HCT116 (cell line): ENCODE data around the gene SETSIP. TPM values are rescaled to one million over a fixed set of nuclear protein-coding genes. Genes with fewer than 3 reads are reported as not detected.

ENCODE experiments used
- ATAC-seq: fragments of 200-7000 bp; cut with Tn5 transposase; 2 replicates; pipeline ENCODE4 v1.9.1; 2020; ENCODE audit warnings: mild to moderate bottlenecking, moderate library complexity
- BruUV-seq: library from RNA; stranded (reverse); fragments of 400-500 nt; replicated peaks from 2 replicates; lab custom pipeline; 2021; lab: Mats Ljungman, UMichigan
- CTCF ChIA-PET: fragments of 300-600 bp; sonication (Branson Sonifier 250); formaldehyde crosslinking; loops from one replicate; lab custom pipeline; 2021; ENCODE audit warnings: antibody characterized with exemption; lab: Charles Lee
- POLR2A ChIA-PET: fragments of 300-600, 350-600 bp; sonication (Branson Sonifier 250); formaldehyde crosslinking; loops from one replicate; lab custom pipeline; 2021; ENCODE audit warnings: antibody characterized with exemption; lab: Charles Lee
- RAD21 ChIA-PET, 2 experiments: fragments of 300-600 bp; sonication (Branson Sonifier 250); formaldehyde crosslinking; loops; one replicate each; lab custom pipeline; 2023; ENCODE audit warnings: low total read pairs in 2 of 2; ENCODE audit not compliant: uncharacterized antibody in 2 of 2, unreplicated experiment in 2 of 2, low non-redundant PET in 1 of 2; lab: Charles Lee
- DNase-seq: peaks from one replicate; pipeline ENCODE4 v3.0.0-alpha.2; 2010; ENCODE audit warnings: low read depth, low spot score
- H2AFZ ChIP-seq: fragments of 200-600 bp; shearing (Covaris generic), sonication (generic); 2 replicates; pipeline ENCODE4 v1.6.1; 2017; ENCODE audit warnings: low read depth, mixed run types, mixed read lengths, antibody characterized with exemption, low read length; ENCODE audit not compliant: poor library complexity, severe bottlenecking
- H3K27ac ChIP-seq: 2 replicates; pipeline ENCODE4 v1.5.1; 2012; ENCODE audit warnings: low read depth, low read length
- H3K27me3 ChIP-seq: fragments of 200-600 bp; sonication (generic); 2 replicates; pipeline ENCODE4 v1.6.1; 2016; ENCODE audit warnings: mixed run types, low read length, mixed read lengths; ENCODE audit not compliant: insufficient read depth
- H3K36me3 ChIP-seq, 2 experiments: fragments of 200-500 bp in 1 of 2; fragments of 200-600 bp in 1 of 2; sonication (Bioruptor generic) in 1 of 2; sonication (generic) in 1 of 2; 2 replicates each; pipeline versions ENCODE4 v1.5.1 to v1.6.1; 2014 to 2016; ENCODE audit warnings: low read length in 2 of 2, inconsistent platforms in 1 of 2, mixed read lengths in 1 of 2, mixed run types in 1 of 2; ENCODE audit not compliant: insufficient read depth in 2 of 2, control insufficient read depth in 1 of 2
- H3K4me1 ChIP-seq, 2 experiments: fragments of 200-600 bp in 1 of 2; sonication (generic) in 1 of 2; 2 replicates each; pipeline versions ENCODE4 v1.5.1 to v1.6.1; 2012 to 2017; ENCODE audit warnings: low read length in 2 of 2, inconsistent platforms in 1 of 2, mild to moderate bottlenecking in 1 of 2, mixed read lengths in 1 of 2, mixed run types in 1 of 2, moderate library complexity in 1 of 2; ENCODE audit not compliant: insufficient read depth in 2 of 2, control insufficient read depth in 1 of 2
- H3K4me2 ChIP-seq: fragments of 200-600 bp; sonication (generic); 2 replicates; pipeline ENCODE4 v1.6.1; 2017; ENCODE audit warnings: mixed run types, low read length, mixed read lengths
- H3K4me3 ChIP-seq, 2 experiments: fragments of 200-600 bp in 1 of 2; sonication (generic) in 1 of 2; replicated peaks in 1 of 2; 2 replicates each; pipeline ENCODE4 v1.5.1; 2011 to 2016; ENCODE audit warnings: low read length in 2 of 2, control low read depth in 1 of 2, low read depth in 1 of 2, mild to moderate bottlenecking in 1 of 2, mixed read lengths in 1 of 2, mixed run types in 1 of 2
- H3K79me2 ChIP-seq: fragments of 200-600 bp; sonication (generic); 2 replicates; pipeline ENCODE4 v1.6.1; 2017; ENCODE audit warnings: mild to moderate bottlenecking, mixed run types, low read length, moderate library complexity, mixed read lengths; ENCODE audit not compliant: insufficient read depth
- H3K9ac ChIP-seq: fragments of 200-600 bp; sonication (generic); 2 replicates; pipeline ENCODE4 v1.6.1; 2016; ENCODE audit warnings: low read length, mixed read lengths
- H3K9me2 ChIP-seq: fragments of 200-600 bp; sonication (generic), shearing (Covaris generic); 2 replicates; pipeline ENCODE4 v1.6.1; 2017; ENCODE audit warnings: mixed run types, mild to moderate bottlenecking, moderate library complexity; ENCODE audit not compliant: insufficient read depth
- H3K9me3 ChIP-seq, 2 experiments: fragments of 200-500 bp in 1 of 2; fragments of 200-600 bp in 1 of 2; sonication (Bioruptor generic) in 1 of 2; sonication (generic) in 1 of 2; 2 replicates each; pipeline ENCODE4 v1.6.1; 2014 to 2017; ENCODE audit warnings: low read length in 2 of 2, mixed read lengths in 2 of 2, inconsistent platforms in 1 of 2, low read depth in 1 of 2, mild to moderate bottlenecking in 1 of 2, mixed run types in 1 of 2, moderate library complexity in 1 of 2; ENCODE audit not compliant: control insufficient read depth in 1 of 2, insufficient read depth in 1 of 2
- H4K20me1 ChIP-seq: fragments of 200-600 bp; sonication (generic), shearing (Covaris generic); 2 replicates; pipeline ENCODE4 v1.6.1; 2017; ENCODE audit warnings: mixed run types, mild to moderate bottlenecking, moderate library complexity; ENCODE audit not compliant: insufficient read depth
- MAX ChIP-seq: IDR thresholded peaks from 2 replicates; pipeline ENCODE4 v1.6.1; 2012
- YY1 ChIP-seq: IDR thresholded peaks from 2 replicates; pipeline ENCODE4 v1.6.1; 2011; ENCODE audit warnings: low read length, low read depth, moderate library complexity, mild to moderate bottlenecking; ENCODE audit not compliant: insufficient replicate concordance; ENCODE audit errors: extremely low read depth
- ZBTB33 ChIP-seq: IDR thresholded peaks from 2 replicates; pipeline ENCODE4 v1.6.1; 2011; ENCODE audit warnings: mild to moderate bottlenecking, low read length, moderate library complexity; ENCODE audit not compliant: insufficient replicate concordance; ENCODE audit errors: extremely low read depth
- ZNF274 ChIP-seq: fragments of 200-500 bp; sonication (Bioruptor generic); IDR thresholded peaks from 2 replicates; pipeline ENCODE4 v1.6.1; 2014; ENCODE audit warnings: mild to moderate bottlenecking, low read depth, low read length, inconsistent platforms
- intact Hi-C: fragments of 100-400 bp; cut with micrococcal nuclease; formaldehyde crosslinking; loops from 2 replicates; pipeline ENCODE4 v1.10.0; 2022
- total RNA-seq: library from RNA; stranded (reverse); gene quantifications from one replicate; pipeline ENCODE4 v1.2.1, GENCODE V29; 2021; ENCODE audit not compliant: unreplicated experiment
- TF ChIP-seq, protein P1 (sequence below): IDR thresholded peaks from 2 replicates; pipeline ENCODE4 v1.6.1; 2012; ENCODE audit warnings: low read depth
- TF ChIP-seq, protein P2 (sequence below): IDR thresholded peaks from 2 replicates; pipeline ENCODE4 v1.6.1; 2012

Gene SETSIP
- total RNA-seq, 1 experiment from 2014 or later = 0.27 TPM

DNA sequence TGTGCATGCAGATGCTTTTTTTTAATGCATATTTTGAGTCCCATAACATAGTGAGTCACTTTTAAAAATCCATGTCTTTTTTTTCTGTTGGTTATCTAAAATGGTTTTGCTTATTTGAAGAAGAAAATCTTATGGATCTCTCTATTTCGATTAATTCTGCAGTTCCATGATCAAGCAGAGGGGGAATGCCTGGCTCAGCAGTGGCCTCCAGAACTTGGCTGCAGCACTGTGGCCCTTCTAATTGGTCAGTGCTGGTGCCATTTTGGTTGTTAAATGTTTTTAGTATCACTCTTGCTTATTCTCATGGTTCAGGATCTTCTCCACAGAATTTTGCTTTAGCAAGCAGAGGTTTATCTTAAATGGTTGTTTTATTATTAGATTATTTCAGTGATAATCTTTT, 34.2 kb downstream of the SETSIP start (continued):
- TF ChIP-seq, protein P1, sequence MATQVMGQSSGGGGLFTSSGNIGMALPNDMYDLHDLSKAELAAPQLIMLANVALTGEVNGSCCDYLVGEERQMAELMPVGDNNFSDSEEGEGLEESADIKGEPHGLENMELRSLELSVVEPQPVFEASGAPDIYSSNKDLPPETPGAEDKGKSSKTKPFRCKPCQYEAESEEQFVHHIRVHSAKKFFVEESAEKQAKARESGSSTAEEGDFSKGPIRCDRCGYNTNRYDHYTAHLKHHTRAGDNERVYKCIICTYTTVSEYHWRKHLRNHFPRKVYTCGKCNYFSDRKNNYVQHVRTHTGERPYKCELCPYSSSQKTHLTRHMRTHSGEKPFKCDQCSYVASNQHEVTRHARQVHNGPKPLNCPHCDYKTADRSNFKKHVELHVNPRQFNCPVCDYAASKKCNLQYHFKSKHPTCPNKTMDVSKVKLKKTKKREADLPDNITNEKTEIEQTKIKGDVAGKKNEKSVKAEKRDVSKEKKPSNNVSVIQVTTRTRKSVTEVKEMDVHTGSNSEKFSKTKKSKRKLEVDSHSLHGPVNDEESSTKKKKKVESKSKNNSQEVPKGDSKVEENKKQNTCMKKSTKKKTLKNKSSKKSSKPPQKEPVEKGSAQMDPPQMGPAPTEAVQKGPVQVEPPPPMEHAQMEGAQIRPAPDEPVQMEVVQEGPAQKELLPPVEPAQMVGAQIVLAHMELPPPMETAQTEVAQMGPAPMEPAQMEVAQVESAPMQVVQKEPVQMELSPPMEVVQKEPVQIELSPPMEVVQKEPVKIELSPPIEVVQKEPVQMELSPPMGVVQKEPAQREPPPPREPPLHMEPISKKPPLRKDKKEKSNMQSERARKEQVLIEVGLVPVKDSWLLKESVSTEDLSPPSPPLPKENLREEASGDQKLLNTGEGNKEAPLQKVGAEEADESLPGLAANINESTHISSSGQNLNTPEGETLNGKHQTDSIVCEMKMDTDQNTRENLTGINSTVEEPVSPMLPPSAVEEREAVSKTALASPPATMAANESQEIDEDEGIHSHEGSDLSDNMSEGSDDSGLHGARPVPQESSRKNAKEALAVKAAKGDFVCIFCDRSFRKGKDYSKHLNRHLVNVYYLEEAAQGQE = no peak

GRCh38 chr1:92038695-92039346, 36.4 kb downstream of the SETSIP start:
- Histone ChIP-seq H3K27me3 (no peaks in the 10 kb centered on the region), H3K27ac (no peak overlapping the region), H3K9ac (no peak overlapping the region), H3K4me2 (no peak overlapping the region), H2AFZ (no peak overlapping the region), H3K9me2 (no peaks in the 10 kb centered on the region), H3K4me1 (no peaks in the 10 kb centered on the region), H3K79me2 (no peaks in the 10 kb centered on the region), H3K36me3 (no peaks in the 10 kb centered on the region), H4K20me1 (no peaks in the 10 kb centered on the region), H3K4me3 (no peak overlapping the region), H3K9me3 (no peaks in the 10 kb centered on the region)
- CTCF ChIA-PET = no interaction called here
- POLR2A ChIA-PET = no interaction called here
- TF ChIP-seq ZNF274 = no peak
- no peak for TF ChIP-seq YY1
- TF ChIP-seq ZBTB33 = no peak
- TF ChIP-seq MAX = no peak
- TF ChIP-seq, protein P2, sequence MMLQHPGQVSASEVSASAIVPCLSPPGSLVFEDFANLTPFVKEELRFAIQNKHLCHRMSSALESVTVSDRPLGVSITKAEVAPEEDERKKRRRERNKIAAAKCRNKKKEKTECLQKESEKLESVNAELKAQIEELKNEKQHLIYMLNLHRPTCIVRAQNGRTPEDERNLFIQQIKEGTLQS = no peak
- DNase-seq (no peak), ATAC-seq (no peak)
- BruUV-seq = no TSS peak
- intact Hi-C loops = no loop called here
- RAD21 ChIA-PET = no interaction called here
